GM21723 (cell line): ENCODE data around the gene SLC7A4.

Experiments
- ATAC-seq: cut with Tn5 transposase; IDR thresholded peaks from one replicate; pipeline ENCODE4 v1.9.1; 2021; ENCODE audit warnings: mild to moderate bottlenecking, moderate library complexity; ENCODE audit not compliant: unreplicated experiment

Gene SLC7A4

GRCh38 chr22:21000207-21000986 is 32.0 kb downstream of the SLC7A4 start:
- no peak for ATAC-seq

DNA sequence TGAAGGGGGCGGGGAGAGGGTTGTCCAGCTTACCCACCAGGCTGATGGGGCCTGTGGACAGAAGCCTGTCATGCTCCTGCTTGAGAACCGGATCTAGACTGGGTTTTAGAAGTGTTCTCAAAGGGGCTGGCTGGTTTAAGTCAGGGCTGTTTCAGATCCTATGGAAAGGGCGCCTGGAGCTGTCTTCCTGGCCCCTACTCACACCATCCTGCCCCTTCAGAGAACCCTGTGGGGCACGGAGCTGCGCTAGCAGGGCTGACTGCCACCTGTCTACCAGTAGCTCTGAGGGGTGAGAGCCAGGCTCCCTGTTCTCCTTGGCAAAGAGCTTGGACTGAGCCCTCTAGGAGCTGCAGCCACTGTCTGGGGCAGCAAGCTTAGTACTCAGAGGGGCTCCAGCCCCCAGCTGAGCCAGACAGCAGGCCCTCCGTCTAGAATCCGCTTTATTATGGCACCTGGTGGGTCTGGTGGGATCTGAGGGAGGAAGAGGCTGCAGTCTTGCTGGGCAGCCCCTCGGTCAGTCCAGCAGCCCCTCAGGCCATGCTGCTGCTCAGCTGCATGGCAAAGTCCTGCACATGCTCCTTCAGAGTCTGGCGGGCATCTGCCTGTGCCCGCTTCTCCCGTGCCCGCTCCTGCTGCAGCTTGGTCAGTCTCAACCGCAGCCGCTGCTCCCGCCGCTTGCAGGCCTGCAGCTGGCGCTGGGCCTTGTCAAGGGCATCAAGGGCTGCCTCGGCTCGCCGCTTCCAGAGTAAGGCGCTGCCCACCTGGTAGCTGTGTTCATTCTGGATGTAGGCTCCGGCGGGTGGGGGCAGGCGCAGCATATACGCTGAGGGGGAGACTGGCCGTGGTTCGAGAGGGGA is 32.8 kb downstream of the SLC7A4 start:
- ATAC-seq: no peak

- no peak for ATAC-seq
Measured at GRCh38 chr22:20998411-20999336, 33.7 kb downstream of the SLC7A4 start.

DNA sequence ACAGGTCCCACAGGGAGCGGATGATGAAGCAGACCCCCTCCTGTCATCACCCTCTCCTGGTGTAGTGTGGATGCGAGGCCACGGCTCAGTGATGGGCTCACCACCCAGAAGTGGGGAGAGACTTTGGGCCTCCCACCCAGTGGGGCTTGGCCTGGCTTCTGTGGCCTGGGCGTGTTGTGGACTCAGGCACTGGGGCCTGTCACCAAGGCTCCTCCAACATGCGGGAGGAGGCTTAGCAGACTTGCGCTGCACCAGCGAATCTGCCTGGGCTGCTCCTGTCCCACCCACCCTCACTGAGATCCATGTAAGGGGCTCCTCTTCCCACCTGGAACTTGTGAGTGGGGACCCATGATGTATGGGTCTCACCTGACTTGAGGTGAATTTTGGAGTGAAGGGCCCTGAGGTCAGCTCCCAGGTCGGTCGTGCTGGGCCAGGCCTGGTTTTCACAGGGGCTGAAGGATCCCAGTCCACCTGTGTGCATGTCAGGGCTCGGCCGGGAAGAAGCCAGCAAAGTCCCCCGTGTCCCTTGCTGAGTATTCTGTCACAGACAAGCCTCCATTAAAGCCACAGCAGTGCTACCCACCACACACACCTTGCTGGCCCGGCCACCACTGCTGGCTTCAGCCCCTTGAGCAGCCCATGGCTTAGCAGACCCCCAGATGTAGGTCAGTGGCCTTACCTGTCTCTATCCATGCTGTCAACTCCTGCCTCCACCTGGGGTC is 34.7 kb downstream of the SLC7A4 start:
- ATAC-seq: no peak

- ATAC-seq: no peak
Measured at GRCh38 chr22:20996598-20997535, 35.5 kb downstream of the SLC7A4 start.

GRCh38 chr22:20996031-20996410 is 36.3 kb downstream of the SLC7A4 start:
- no peak for ATAC-seq

GRCh38 chr22:20995329-20996030 is 36.9 kb downstream of the SLC7A4 start:
- ATAC-seq: no peak

- ATAC-seq: no peak
Measured at GRCh38 chr22:20994902-20995241, 37.5 kb downstream of the SLC7A4 start.

DNA sequence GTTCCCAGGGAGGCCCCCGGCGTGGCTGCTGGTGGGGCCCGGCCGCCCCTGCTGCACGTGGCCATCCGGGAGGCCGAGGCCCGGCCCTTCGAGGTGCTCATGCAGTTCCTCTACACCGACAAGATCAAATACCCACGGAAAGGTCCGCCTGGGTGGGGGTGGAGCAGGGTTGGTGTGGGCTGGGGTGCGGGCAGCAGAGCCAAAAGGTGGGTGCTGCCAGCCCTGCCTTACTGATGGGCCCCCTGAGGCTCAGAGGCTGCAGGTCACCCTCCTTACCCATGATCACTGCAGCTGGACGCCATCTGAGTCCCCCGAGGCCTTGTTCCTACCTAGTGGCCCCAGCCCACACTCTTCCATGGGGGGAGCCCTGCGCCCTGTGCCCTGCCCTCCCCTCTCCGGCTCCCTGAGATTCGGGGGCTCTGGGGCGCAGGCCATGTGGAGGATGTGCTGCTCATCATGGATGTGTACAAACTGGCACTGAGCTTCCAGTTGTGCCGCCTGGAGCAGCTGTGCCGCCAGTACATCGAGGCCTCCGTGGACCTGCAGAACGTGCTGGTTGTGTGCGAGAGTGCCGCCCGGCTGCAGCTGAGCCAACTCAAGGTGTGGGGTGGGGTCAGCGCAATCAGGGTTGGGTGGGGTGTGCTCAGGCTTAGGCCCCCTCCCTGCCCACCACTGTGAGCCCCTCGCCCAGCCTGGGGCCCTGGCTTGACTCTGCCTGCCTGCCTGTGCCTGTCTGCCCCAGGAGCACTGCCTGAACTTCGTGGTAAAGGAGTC is 38.0 kb downstream of the SLC7A4 start:
- no peak for ATAC-seq

- no peak for ATAC-seq
Measured at GRCh38 chr22:20993304-20994127, 38.8 kb downstream of the SLC7A4 start.

- ATAC-seq: no peak
Measured at GRCh38 chr22:20992456-20993303, 39.7 kb downstream of the SLC7A4 start.

DNA sequence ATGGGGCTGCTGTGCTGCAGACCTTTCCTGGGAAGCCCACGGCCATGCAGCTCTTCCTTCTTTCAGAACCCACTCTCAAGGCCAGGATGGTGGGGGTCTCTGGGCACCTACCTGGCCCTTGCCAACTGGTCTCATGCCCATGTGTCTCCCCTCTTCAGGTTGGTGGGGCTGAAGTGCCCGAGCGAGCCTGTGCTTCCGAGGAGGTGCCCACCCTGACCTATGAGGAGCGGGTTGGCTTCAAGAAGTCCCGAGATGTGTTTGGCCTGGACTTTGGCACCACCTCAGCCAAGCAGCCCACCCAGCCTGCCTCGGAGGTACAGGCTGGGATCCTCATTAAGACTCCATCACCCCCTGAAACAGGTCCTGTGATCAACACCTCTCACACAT is 40.3 kb downstream of the SLC7A4 start:
- no peak for ATAC-seq

DNA sequence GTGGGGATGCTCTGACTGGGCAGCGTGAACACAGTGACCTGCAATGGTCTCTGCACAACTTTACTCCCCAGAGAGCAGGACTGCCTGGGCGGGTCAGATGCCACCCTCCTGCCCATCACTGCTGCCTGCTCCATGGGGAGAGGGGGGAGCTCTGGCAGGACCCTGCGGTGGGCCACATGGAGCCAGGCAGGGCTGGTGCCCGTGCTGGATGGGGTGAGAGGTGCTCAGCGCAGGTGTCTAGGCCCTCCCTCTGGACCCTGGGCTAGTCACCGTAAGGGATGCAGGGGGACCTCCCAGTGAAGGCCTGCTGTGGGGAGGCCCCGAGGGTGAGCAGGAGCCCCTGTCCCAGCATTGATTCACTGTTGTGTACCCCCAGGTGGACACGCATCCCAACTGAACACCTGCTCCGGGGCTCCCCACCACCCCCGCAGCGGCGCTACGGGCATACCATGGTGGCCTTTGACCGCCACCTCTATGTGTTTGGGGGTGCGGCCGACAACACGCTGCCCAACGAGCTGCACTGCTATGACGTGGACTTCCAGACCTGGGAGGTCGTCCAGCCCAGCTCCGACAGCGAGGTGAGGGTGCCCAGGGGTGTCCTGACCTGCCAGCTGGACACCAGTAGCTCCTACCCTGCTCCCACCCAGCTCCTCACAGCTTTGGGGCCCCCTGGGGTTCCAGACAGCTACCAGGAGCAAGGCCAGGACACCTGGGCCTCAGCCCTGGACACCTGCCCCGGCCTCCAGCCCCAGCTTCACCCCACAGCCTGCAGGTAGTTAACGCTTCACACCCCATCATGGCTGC is 40.9 kb downstream of the SLC7A4 start:
- no peak for ATAC-seq

GRCh38 chr22:20990184-20991180 is 41.9 kb downstream of the SLC7A4 start:
- ATAC-seq: no peak
